Vein endothelial cell (primary cell): ENCODE data around the gene NHLRC3. TPM values are rescaled to one million over a fixed set of nuclear protein-coding genes. Genes with fewer than 3 reads are reported as not detected.

Experiments
- total RNA-seq: library from RNA; depleted of rRNA; stranded (reverse); fragments of >200 nt; gene quantifications from 2 replicates; pipeline ENCODE4 v1.2.3, GENCODE V29; 2012

Gene NHLRC3, protein sequence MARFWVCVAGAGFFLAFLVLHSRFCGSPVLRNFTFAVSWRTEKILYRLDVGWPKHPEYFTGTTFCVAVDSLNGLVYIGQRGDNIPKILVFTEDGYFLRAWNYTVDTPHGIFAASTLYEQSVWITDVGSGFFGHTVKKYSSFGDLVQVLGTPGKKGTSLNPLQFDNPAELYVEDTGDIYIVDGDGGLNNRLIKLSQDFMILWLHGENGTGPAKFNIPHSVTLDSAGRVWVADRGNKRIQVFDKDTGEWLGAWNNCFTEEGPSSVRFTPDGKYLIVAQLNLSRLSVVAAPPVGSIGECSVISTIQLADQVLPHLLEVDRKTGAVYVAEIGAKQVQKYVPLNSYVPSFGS
- total RNA-seq, result 7.8 and 8.9 TPM in 2 replicates

DNA sequence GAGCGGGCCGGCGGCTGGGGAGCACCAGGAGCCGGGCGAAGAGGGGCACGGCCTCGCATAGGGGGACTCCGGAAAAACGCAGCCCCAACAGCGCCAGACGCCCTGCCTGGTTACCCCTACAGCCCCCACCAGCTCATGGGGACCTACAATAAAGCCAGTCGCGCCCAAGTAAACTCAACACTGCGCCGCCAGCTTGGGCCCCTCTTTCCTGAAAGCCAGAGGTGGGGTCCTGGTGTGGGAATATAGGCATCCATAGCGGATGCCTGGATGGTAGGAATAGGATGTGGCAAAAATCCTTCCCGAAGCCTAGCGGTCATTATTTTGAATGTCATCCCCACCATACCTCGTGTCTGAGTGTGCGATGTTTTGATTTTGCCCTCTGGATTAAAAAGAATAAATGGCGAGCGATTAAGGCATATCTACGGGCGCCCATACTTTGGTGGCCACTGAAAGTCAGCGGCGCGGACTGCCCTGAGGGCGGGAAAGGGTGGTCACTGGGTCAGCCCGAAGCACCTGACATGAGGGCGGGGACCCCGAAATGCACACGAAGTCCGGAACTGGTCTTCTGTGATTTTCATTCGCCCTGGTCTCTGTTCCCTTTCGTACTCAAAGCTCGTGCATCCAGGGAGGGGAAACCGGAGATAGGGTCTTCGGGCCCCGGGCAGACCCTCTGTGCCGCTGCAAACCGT lies at the start of gene NHLRC3, which contains the start of gene PROSER1:
TSS of gene NHLRC3 (plus strand) at position 577 of the 689 bp plus-strand sequence. CDS start 184 bp downstream, outside the sequence.
TSS of gene PROSER1 (minus strand) at position 210 of the 689 bp plus-strand sequence. CDS start 847 bp downstream, outside the sequence.

DNA sequence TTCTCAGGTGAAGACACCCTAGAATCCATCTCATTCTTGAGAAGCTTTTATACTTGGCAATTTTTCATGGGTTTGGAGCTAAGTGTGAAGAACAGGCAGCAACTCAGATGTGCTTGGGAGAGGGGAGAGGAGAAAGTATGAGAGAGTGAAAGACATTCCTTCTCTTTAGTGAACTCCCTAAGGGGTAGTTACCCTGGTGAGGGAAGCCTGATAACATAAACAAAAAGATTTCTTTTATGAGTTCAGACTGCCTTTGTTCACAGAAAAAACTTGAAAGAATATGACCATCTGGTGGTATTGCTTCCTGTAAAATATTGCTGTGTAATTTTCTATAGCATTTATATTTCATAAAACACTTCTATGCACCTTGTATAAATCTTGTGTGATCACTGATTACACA lies 47.6 kb upstream of the NHLRC3 start, which contains the start of gene STOML3:
TSS of gene STOML3 (minus strand) at position 139 of the 400 bp plus-strand sequence. CDS start at position 29, 110 bp downstream.

Other genes with a start within 250 kb of the NHLRC3 start
- not detected in 2 replicates for gene STOML3, start 47.6 kb upstream of the NHLRC3 start, total RNA-seq
- gene PROSER1, start 367 bp upstream of the NHLRC3 start, total RNA-seq, result 19.3 and 23.0 TPM in 2 replicates